Muscle layer of colon (tissue), 2 donors: Measurements from ENCODE around the gene ATF6.

Source experiments
- H3K27ac ChIP-seq: one replicate; pipeline ENCODE4 v1.7.0; 2013; ENCODE audit warnings: low read depth, mild to moderate bottlenecking, low read length, moderate library complexity
- H3K27me3 ChIP-seq, 2 donors: one replicate each; pipeline ENCODE4 v1.7.0; 2013; ENCODE audit warnings: low read length in 2 of 2, mild to moderate bottlenecking in 2 of 2; ENCODE audit not compliant: insufficient read depth in 2 of 2, control insufficient read depth in 1 of 2
- H3K36me3 ChIP-seq: one replicate; pipeline ENCODE4 v1.7.0; 2013; ENCODE audit warnings: mild to moderate bottlenecking, low read length; ENCODE audit not compliant: insufficient read depth
- H3K4me1 ChIP-seq: one replicate; pipeline ENCODE4 v1.7.0; 2013; ENCODE audit warnings: mild to moderate bottlenecking, low read length; ENCODE audit not compliant: insufficient read depth
- H3K4me3 ChIP-seq, 2 donors: one replicate each; pipeline ENCODE4 v1.7.0; 2013; ENCODE audit warnings: low read length in 2 of 2, low read depth in 1 of 2, mild to moderate bottlenecking in 1 of 2, moderate library complexity in 1 of 2
- H3K9ac ChIP-seq: one replicate; pipeline ENCODE4 v1.7.0; 2013; ENCODE audit warnings: low read length
- H3K9me3 ChIP-seq: one replicate; pipeline ENCODE4 v1.7.0; 2013; ENCODE audit warnings: mild to moderate bottlenecking, low read length
- donor health status: abdominal sarcoma.
- donor health status: Adenocarcinoma of cecum.

ATF6 gene

DNA sequence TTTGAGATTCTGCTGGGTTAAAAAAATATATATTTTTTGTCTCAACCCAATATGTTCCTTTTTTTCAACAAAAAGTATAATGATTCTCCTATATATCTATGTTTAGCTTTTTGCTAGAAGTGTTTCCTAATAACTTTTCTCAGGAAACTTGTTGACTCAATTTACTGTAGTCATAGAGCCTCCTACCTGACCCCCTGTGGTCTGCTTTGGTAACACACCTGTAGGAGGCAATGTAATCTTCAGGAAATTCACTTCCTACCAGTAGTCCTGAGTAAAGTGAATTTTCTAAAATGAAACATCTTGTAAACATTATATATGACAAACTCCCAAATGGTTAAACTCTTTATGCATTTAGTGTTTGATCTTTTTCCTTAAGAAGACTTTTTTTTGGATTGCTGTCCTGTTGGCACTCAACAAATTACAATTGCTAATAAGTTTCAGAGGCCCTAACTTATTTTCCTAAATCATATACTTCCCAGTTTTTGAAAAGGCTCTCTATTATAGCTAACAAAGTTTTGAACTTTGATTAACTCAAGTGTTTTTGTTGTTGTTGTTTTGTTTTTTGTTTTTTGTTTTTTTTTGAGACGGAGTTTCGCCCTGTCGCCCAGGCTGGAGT is 139.3 kb downstream of the ATF6 start:
- H3K27me3 ChIP-seq = no peaks in the 10 kb centered on the region
- H3K36me3 ChIP-seq = no peaks in the 10 kb centered on the region
- H3K27ac ChIP-seq = no peak overlapping the region
- no peaks in the 10 kb centered on the region for H3K9me3 ChIP-seq
- no peaks in the 10 kb centered on the region for H3K4me1 ChIP-seq
- no peak overlapping the region for H3K4me3 ChIP-seq
- H3K9ac ChIP-seq = no peak overlapping the region

DNA sequence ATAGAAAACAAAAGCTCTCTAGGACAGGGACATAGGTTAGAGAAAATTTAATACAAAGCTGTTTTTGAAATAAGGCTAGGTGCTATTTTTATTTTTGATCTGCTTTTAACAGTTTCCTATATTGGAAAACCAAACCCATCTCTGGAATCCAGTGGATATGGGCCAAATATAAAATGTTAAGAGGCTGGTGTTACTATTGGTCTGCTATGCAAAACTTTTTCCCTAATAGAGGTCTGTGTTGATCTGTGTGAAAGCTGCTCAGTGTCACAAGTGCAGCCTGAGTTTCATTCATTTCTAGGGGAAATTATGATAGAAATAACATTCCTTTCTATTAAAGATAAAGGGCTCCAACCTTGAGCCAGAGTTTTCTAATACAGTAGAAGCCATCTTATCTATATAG is 141.1 kb downstream of the ATF6 start:
- Histone ChIP-seq H3K4me3 (no peak overlapping the region), H3K4me1 (no peaks in the 10 kb centered on the region), H3K36me3 (no peaks in the 10 kb centered on the region), H3K27me3 (no peaks in the 10 kb centered on the region), H3K9me3 (no peaks in the 10 kb centered on the region), H3K9ac (no peak overlapping the region), H3K27ac (no peak overlapping the region)

DNA sequence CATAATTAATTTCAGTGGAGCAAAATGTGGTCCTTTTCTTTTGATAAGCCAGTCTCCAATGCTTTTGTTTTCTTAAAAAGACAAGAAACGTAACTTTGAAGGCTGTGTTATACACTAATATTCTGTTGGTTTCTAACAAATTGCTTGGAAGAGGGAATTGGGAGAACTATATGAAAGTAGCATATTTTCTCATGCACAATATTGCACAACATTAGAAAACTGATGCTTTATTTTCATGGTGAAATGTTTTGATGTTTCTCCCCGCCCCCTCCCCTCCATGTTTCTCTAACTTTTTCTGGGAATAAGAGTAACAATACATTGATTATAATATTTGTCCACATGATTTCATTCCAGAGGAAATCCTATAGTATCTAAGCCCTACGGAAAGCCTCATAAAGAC is 142.1 kb downstream of the ATF6 start:
- H3K4me1 ChIP-seq = no peaks in the 10 kb centered on the region
- H3K27ac ChIP-seq = no peak overlapping the region
- no peak overlapping the region for H3K4me3 ChIP-seq
- no peaks in the 10 kb centered on the region for H3K27me3 ChIP-seq
- no peaks in the 10 kb centered on the region for H3K36me3 ChIP-seq
- no peak overlapping the region for H3K9ac ChIP-seq
- no peaks in the 10 kb centered on the region for H3K9me3 ChIP-seq

DNA sequence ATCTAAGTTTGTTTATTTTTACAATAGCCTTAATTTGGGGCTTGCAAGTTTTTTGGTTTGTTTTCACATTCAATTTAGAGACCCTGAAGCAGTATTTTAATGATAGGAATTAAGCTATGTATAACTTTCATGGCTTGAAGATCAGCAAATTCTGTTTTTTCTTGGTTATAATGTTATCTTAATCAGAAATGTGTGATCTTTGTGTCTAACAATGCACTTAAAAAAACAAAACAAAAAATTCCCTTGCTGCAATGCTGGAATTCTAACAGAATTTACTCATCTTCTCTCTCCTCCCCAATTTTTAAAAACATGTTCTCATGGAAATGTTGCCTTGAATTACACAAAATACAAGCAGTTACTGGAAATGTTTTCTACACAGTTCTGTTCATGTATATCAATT is 144.5 kb downstream of the ATF6 start:
- no peak overlapping the region for H3K4me3 ChIP-seq
- no peaks in the 10 kb centered on the region for H3K27me3 ChIP-seq
- H3K4me1 ChIP-seq = no peaks in the 10 kb centered on the region
- no peak overlapping the region for H3K9ac ChIP-seq
- no peak overlapping the region for H3K27ac ChIP-seq
- no peaks in the 10 kb centered on the region for H3K9me3 ChIP-seq
- H3K36me3 ChIP-seq = peaks cover 16% of the 10 kb centered on the region

DNA sequence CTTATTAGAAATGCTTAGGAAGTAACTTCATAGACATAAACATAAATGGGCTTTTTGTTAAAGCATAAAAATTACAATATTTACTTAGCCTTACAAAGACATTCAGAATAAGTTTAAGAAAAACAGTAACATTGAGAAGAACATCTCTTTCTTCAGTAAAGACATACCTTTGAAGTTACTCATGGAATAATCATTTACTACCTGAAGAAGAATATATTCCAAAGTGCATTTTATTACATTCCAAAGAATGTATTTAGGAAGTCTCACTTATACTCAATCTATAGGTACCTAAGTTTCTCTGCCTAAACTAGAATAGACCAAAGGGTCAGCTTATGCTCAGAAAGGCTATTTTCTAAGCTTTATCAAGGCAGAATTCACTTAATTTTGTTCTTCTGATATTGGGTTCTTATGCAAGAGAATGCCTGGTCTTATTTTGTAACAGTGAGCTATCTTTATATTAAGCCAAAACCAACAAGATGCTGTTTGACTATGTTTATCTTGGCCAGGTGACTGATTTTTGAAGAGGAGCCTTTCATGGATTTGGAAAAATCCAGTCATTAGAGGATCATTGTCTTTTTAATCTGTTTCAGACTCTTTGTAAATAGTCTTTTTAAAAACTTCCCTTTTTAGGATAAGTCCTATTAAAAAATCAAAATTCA is 147.5 kb downstream of the ATF6 start:
- H3K4me3 ChIP-seq = no peak overlapping the region
- H3K9me3 ChIP-seq = no peaks in the 10 kb centered on the region
- H3K9ac ChIP-seq = no peak overlapping the region

DNA sequence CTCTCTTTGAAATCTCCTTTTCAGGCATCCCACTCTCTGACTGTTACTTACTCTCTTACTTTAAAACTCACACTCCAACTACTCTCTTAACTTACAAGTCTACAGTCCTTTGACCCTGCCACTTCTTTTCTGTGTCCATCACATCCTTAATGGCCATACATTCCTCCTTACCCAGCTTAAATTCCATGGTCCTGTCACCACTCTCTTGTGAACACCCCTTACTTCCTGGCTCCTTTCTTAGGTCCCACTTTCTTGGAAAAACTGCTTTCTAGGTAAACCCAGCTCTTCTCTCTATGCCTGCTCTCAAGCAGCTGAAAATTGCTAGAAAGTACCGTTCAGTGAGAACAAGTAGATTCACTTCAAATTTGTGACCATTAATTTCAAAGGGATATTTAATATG is 148.5 kb downstream of the ATF6 start:
- Histone ChIP-seq H3K4me1 (no peaks in the 10 kb centered on the region), H3K27me3 (no peaks in the 10 kb centered on the region), H3K36me3 (peaks cover 16% of the 10 kb centered on the region), H3K9me3 (no peaks in the 10 kb centered on the region), H3K9ac (no peak overlapping the region), H3K4me3 (no peak overlapping the region), H3K27ac (no peak overlapping the region)

More for the DNA sequence above, 147.5 kb downstream of the ATF6 start:
- Histone ChIP-seq H3K27me3 (no peaks in the 10 kb centered on the region), H3K36me3 (peaks cover 16% of the 10 kb centered on the region), H3K4me1 (no peaks in the 10 kb centered on the region), H3K27ac (no peak overlapping the region)

DNA sequence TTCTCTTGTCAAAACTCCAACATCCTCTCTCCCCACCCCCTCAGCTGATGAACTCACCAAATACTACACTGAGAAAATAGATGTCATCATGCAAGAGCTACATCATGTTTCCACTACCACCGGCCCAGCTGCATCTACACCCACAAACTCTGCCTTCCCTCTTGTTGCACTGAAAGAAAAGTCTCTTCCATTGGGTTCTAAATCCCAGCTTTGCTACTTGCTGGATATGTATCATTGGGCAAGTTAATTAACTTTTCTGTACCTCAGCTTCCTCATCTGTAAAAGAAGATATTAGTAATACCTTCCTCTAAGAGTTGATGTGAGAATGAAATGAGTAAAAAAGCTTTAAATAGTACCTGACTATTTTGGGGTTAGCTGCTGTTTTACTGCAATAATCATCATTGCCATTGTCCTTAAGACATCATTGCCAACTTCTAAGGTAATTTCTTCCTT is 149.0 kb downstream of the ATF6 start:
- Histone ChIP-seq H3K36me3 (peaks cover 16% of the 10 kb centered on the region), H3K27ac (no peak overlapping the region), H3K27me3 (no peaks in the 10 kb centered on the region), H3K9ac (no peak overlapping the region), H3K4me3 (no peak overlapping the region), H3K4me1 (no peaks in the 10 kb centered on the region), H3K9me3 (no peaks in the 10 kb centered on the region)

DNA sequence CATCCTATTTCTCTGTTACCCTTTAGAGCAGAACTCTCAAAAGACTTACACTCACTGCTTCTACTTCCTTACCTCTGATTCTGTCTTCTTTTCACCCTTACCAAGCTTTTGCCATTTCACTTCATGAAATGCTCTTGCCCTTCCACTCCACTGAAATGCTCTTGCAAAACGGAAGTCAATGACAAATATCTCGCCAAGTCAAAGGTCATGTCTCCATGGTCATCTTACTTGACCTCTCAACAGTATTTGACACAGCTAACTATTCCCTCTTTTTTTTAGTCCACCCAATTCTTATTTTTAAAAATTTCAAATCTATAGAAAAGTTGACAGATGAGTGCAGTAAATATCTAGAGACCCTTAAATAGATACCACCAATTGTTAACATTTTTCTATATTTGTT is 149.9 kb downstream of the ATF6 start:
- Histone ChIP-seq H3K9me3 (no peaks in the 10 kb centered on the region), H3K9ac (no peak overlapping the region), H3K36me3 (peaks cover 16% of the 10 kb centered on the region), H3K4me1 (no peaks in the 10 kb centered on the region), H3K27ac (no peak overlapping the region), H3K27me3 (no peaks in the 10 kb centered on the region), H3K4me3 (no peak overlapping the region)

DNA sequence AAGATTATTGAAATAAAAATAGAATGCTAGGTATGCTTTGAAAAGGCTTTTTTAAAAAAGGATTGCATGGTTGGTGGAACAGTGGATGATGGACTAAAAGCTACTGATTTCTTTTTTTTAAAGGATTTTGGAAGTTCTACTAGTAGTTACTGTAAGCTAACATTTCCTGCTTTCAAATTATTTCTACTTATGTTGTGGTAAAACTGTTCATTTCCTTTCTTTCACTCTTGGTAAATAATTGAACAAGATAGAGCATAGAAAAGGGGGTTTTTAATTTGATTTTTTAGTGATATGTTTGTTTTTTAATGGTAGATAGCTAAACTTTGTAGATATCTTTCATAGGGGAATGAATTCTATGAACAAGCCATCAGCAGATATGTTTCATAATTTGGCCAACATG is 153.1 kb downstream of the ATF6 start:
- Histone ChIP-seq H3K9ac (no peak overlapping the region), H3K4me3 (no peak overlapping the region), H3K4me1 (peaks cover 8% of the 10 kb centered on the region), H3K9me3 (no peaks in the 10 kb centered on the region), H3K36me3 (peaks cover 13% of the 10 kb centered on the region), H3K27ac (no peak overlapping the region), H3K27me3 (no peaks in the 10 kb centered on the region)

DNA sequence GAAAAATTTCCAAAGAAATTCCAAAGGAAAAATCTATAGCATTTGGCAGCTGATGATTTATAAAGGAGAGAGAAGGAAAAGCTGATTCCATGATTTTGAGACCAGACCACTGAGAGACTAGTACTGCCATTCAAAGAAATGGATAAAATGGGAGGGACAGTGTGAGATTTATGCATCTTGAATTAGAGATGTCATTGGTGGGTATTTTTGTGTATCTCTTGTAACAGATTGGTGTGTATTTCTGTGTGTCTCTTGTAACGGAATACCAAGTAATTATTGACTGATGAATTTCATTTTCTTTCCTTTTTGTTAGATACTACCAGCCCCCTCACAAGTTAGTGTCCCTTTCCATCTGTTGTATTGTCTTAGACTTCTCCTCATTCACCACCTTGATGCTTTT is 155.4 kb downstream of the ATF6 start:
- Histone ChIP-seq H3K9ac (no peak overlapping the region), H3K4me1 (peaks cover 8% of the 10 kb centered on the region), H3K4me3 (no peak overlapping the region), H3K9me3 (no peaks in the 10 kb centered on the region), H3K27ac (no peak overlapping the region), H3K36me3 (no peaks in the 10 kb centered on the region), H3K27me3 (no peaks in the 10 kb centered on the region)

DNA sequence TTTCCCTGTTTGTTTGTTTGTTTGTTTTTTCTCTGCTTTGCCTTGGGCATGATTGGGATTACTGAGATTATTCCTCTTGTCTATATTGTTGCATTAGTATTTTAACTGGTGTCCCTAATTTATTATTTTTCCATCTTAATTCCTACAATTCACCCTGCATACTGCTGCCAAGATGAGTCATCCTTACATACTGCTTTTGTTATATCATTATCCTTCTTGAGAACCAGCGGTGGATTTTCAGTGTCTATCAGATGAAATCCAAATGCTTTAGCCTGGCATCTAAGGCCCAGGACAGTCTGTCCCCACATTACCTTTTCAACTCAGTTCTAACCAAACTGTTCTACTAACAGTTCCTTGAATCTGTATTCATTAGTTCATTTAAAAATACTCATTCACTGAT is 155.9 kb downstream of the ATF6 start:
- peaks cover 8% of the 10 kb centered on the region for H3K4me1 ChIP-seq
- no peaks in the 10 kb centered on the region for H3K27me3 ChIP-seq
- no peaks in the 10 kb centered on the region for H3K9me3 ChIP-seq
- no peak overlapping the region for H3K27ac ChIP-seq
- H3K9ac ChIP-seq = no peak overlapping the region
- no peak overlapping the region for H3K4me3 ChIP-seq
- H3K36me3 ChIP-seq = no peaks in the 10 kb centered on the region

DNA sequence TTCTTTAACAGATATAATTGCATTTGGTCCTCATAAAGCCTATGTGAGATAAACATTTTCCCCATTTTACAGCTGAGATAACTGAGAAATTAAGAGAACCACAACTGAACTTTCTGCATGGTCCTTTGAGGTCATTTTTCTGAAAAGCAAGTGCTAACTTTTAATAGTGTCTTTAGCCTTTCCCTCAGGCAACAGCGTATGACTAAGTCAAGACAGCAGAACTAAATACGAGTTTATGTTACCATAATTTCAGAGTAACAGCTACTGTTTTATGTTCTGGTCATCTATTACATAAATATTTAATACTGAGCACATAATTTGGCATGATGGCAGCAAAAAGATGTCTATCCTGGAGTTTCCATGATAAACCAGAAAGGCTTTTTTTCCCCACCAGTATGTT is 161.9 kb downstream of the ATF6 start:
- Histone ChIP-seq H3K4me3 (no peak overlapping the region), H3K36me3 (no peaks in the 10 kb centered on the region), H3K4me1 (peaks cover 14% of the 10 kb centered on the region), H3K9me3 (no peaks in the 10 kb centered on the region), H3K27me3 (no peaks in the 10 kb centered on the region), H3K27ac (no peak overlapping the region), H3K9ac (no peak overlapping the region)
